ENCODE measurements around the gene TMEM117.

The TMEM117 gene

GRCh38 chr12:44052554-44052953 is 216.7 kb downstream of the TMEM117 start:
- Histone ChIP-seq H3K4me3 (ENCODE audit: low read depth, low read length) (no peak overlapping the region), H3K9ac (ENCODE audit: low read length) (no peak overlapping the region), H3K27ac (ENCODE audit: low read depth, low read length) (no peak overlapping the region), H3K4me1 (ENCODE audit: control insufficient read depth, insufficient read depth, low read length) (no peaks in the 10 kb centered on the region), H3K27me3 (ENCODE audit: control insufficient read depth, insufficient read depth, low read length) (no peaks in the 10 kb centered on the region), H3K36me3 (ENCODE audit: control insufficient read depth, insufficient read depth, low read length) (no peaks in the 10 kb centered on the region), H3K9me3 (ENCODE audit: control insufficient read depth, insufficient read depth, low read depth, low read length) (no peaks in the 10 kb centered on the region)

- Histone ChIP-seq H3K9ac (ENCODE audit: low read length) (no peak overlapping the region), H3K27ac (ENCODE audit: low read depth, low read length) (no peak overlapping the region), H3K27me3 (ENCODE audit: control insufficient read depth, insufficient read depth, low read length) (no peaks in the 10 kb centered on the region), H3K9me3 (ENCODE audit: control insufficient read depth, insufficient read depth, low read depth, low read length) (no peaks in the 10 kb centered on the region), H3K36me3 (ENCODE audit: control insufficient read depth, insufficient read depth, low read length) (no peaks in the 10 kb centered on the region), H3K4me3 (ENCODE audit: low read depth, low read length) (no peak overlapping the region), H3K4me1 (ENCODE audit: control insufficient read depth, insufficient read depth, low read length) (no peaks in the 10 kb centered on the region)
Observed at GRCh38 chr12:44053549-44054127, 217.8 kb downstream of the TMEM117 start.

GRCh38 chr12:44054281-44054680 is 218.4 kb downstream of the TMEM117 start:
- no peaks in the 10 kb centered on the region for H3K4me1 ChIP-seq (ENCODE audit: control insufficient read depth, insufficient read depth, low read length)

GRCh38 chr12:44058366-44058765 is 222.5 kb downstream of the TMEM117 start:
- no peak overlapping the region for H3K9ac ChIP-seq (ENCODE audit: low read length)
- H3K27me3 ChIP-seq (ENCODE audit: control insufficient read depth, insufficient read depth, low read length): no peaks in the 10 kb centered on the region
- H3K4me1 ChIP-seq (ENCODE audit: control insufficient read depth, insufficient read depth, low read length): no peaks in the 10 kb centered on the region
- no peaks in the 10 kb centered on the region for H3K9me3 ChIP-seq (ENCODE audit: control insufficient read depth, insufficient read depth, low read depth, low read length)
- no peak overlapping the region for H3K4me3 ChIP-seq (ENCODE audit: low read depth, low read length)
- no peaks in the 10 kb centered on the region for H3K36me3 ChIP-seq (ENCODE audit: control insufficient read depth, insufficient read depth, low read length)
- H3K27ac ChIP-seq (ENCODE audit: low read depth, low read length): no peak overlapping the region

More at GRCh38 chr12:44054281-44054680, 218.4 kb downstream of the TMEM117 start:
- no peaks in the 10 kb centered on the region for H3K36me3 ChIP-seq (ENCODE audit: control insufficient read depth, insufficient read depth, low read length)
- H3K27ac ChIP-seq (ENCODE audit: low read depth, low read length): no peak overlapping the region
- no peaks in the 10 kb centered on the region for H3K9me3 ChIP-seq (ENCODE audit: control insufficient read depth, insufficient read depth, low read depth, low read length)
- H3K9ac ChIP-seq (ENCODE audit: low read length): no peak overlapping the region
- H3K4me3 ChIP-seq (ENCODE audit: low read depth, low read length): no peak overlapping the region
- no peaks in the 10 kb centered on the region for H3K27me3 ChIP-seq (ENCODE audit: control insufficient read depth, insufficient read depth, low read length)

GRCh38 chr12:44059476-44059875 is 223.6 kb downstream of the TMEM117 start:
- Histone ChIP-seq H3K27me3 (ENCODE audit: control insufficient read depth, insufficient read depth, low read length) (no peaks in the 10 kb centered on the region), H3K9me3 (ENCODE audit: control insufficient read depth, insufficient read depth, low read depth, low read length) (no peaks in the 10 kb centered on the region), H3K4me1 (ENCODE audit: control insufficient read depth, insufficient read depth, low read length) (no peaks in the 10 kb centered on the region), H3K9ac (ENCODE audit: low read length) (no peak overlapping the region), H3K27ac (ENCODE audit: low read depth, low read length) (no peak overlapping the region), H3K4me3 (ENCODE audit: low read depth, low read length) (no peak overlapping the region), H3K36me3 (ENCODE audit: control insufficient read depth, insufficient read depth, low read length) (no peaks in the 10 kb centered on the region)

- H3K9ac ChIP-seq (ENCODE audit: low read length): no peak overlapping the region
- no peaks in the 10 kb centered on the region for H3K27me3 ChIP-seq (ENCODE audit: control insufficient read depth, insufficient read depth, low read length)
- no peak overlapping the region for H3K4me3 ChIP-seq (ENCODE audit: low read depth, low read length)
- H3K4me1 ChIP-seq (ENCODE audit: control insufficient read depth, insufficient read depth, low read length): no peaks in the 10 kb centered on the region
- no peak overlapping the region for H3K27ac ChIP-seq (ENCODE audit: low read depth, low read length)
- H3K36me3 ChIP-seq (ENCODE audit: control insufficient read depth, insufficient read depth, low read length): no peaks in the 10 kb centered on the region
- H3K9me3 ChIP-seq (ENCODE audit: control insufficient read depth, insufficient read depth, low read depth, low read length): no peaks in the 10 kb centered on the region
Observed at GRCh38 chr12:44063671-44064070, 227.8 kb downstream of the TMEM117 start.

GRCh38 chr12:44076871-44077270 is 241.0 kb downstream of the TMEM117 start:
- no peak overlapping the region for H3K9ac ChIP-seq (ENCODE audit: low read length)
- H3K36me3 ChIP-seq (ENCODE audit: control insufficient read depth, insufficient read depth, low read length): no peaks in the 10 kb centered on the region
- no peak overlapping the region for H3K27ac ChIP-seq (ENCODE audit: low read depth, low read length)
- H3K4me3 ChIP-seq (ENCODE audit: low read depth, low read length): no peak overlapping the region
- no peaks in the 10 kb centered on the region for H3K27me3 ChIP-seq (ENCODE audit: control insufficient read depth, insufficient read depth, low read length)
- H3K4me1 ChIP-seq (ENCODE audit: control insufficient read depth, insufficient read depth, low read length): no peaks in the 10 kb centered on the region
- H3K9me3 ChIP-seq (ENCODE audit: control insufficient read depth, insufficient read depth, low read depth, low read length): no peaks in the 10 kb centered on the region

GRCh38 chr12:44077294-44077693 is 241.4 kb downstream of the TMEM117 start:
- Histone ChIP-seq H3K36me3 (ENCODE audit: control insufficient read depth, insufficient read depth, low read length) (no peaks in the 10 kb centered on the region), H3K4me3 (ENCODE audit: low read depth, low read length) (no peak overlapping the region), H3K4me1 (ENCODE audit: control insufficient read depth, insufficient read depth, low read length) (no peaks in the 10 kb centered on the region), H3K27ac (ENCODE audit: low read depth, low read length) (no peak overlapping the region), H3K27me3 (ENCODE audit: control insufficient read depth, insufficient read depth, low read length) (no peaks in the 10 kb centered on the region), H3K9me3 (ENCODE audit: control insufficient read depth, insufficient read depth, low read depth, low read length) (no peaks in the 10 kb centered on the region), H3K9ac (ENCODE audit: low read length) (no peak overlapping the region)

GRCh38 chr12:44078273-44078672 is 242.4 kb downstream of the TMEM117 start:
- Histone ChIP-seq H3K36me3 (ENCODE audit: control insufficient read depth, insufficient read depth, low read length) (no peaks in the 10 kb centered on the region), H3K9me3 (ENCODE audit: control insufficient read depth, insufficient read depth, low read depth, low read length) (no peaks in the 10 kb centered on the region), H3K4me3 (ENCODE audit: low read depth, low read length) (no peak overlapping the region), H3K27ac (ENCODE audit: low read depth, low read length) (no peak overlapping the region), H3K4me1 (ENCODE audit: control insufficient read depth, insufficient read depth, low read length) (no peaks in the 10 kb centered on the region), H3K27me3 (ENCODE audit: control insufficient read depth, insufficient read depth, low read length) (no peaks in the 10 kb centered on the region), H3K9ac (ENCODE audit: low read length) (no peak overlapping the region)

GRCh38 chr12:44088647-44089046 is 252.8 kb downstream of the TMEM117 start:
- Histone ChIP-seq H3K4me3 (ENCODE audit: low read depth, low read length) (no peak overlapping the region), H3K27ac (ENCODE audit: low read depth, low read length) (no peak overlapping the region), H3K9ac (ENCODE audit: low read length) (no peak overlapping the region), H3K9me3 (ENCODE audit: control insufficient read depth, insufficient read depth, low read depth, low read length) (no peaks in the 10 kb centered on the region), H3K36me3 (ENCODE audit: control insufficient read depth, insufficient read depth, low read length) (no peaks in the 10 kb centered on the region), H3K4me1 (ENCODE audit: control insufficient read depth, insufficient read depth, low read length) (no peaks in the 10 kb centered on the region), H3K27me3 (ENCODE audit: control insufficient read depth, insufficient read depth, low read length) (no peaks in the 10 kb centered on the region)

GRCh38 chr12:44091948-44092606 is 256.2 kb downstream of the TMEM117 start:
- no peaks in the 10 kb centered on the region for H3K36me3 ChIP-seq (ENCODE audit: control insufficient read depth, insufficient read depth, low read length)
- H3K27ac ChIP-seq (ENCODE audit: low read depth, low read length): no peak overlapping the region
- H3K9me3 ChIP-seq (ENCODE audit: control insufficient read depth, insufficient read depth, low read depth, low read length): no peaks in the 10 kb centered on the region
- no peak overlapping the region for H3K9ac ChIP-seq (ENCODE audit: low read length)
- H3K27me3 ChIP-seq (ENCODE audit: control insufficient read depth, insufficient read depth, low read length): no peaks in the 10 kb centered on the region
- no peaks in the 10 kb centered on the region for H3K4me1 ChIP-seq (ENCODE audit: control insufficient read depth, insufficient read depth, low read length)
- no peak overlapping the region for H3K4me3 ChIP-seq (ENCODE audit: low read depth, low read length)
